Measurements from ENCODE around the gene SNX11. TPM values are rescaled to one million over a fixed set of nuclear protein-coding genes. Genes with fewer than 3 reads are reported as not detected.

Gene SNX11
- total RNA-seq, 1 experiment from 2014 or later, result 26.8 TPM

DNA sequence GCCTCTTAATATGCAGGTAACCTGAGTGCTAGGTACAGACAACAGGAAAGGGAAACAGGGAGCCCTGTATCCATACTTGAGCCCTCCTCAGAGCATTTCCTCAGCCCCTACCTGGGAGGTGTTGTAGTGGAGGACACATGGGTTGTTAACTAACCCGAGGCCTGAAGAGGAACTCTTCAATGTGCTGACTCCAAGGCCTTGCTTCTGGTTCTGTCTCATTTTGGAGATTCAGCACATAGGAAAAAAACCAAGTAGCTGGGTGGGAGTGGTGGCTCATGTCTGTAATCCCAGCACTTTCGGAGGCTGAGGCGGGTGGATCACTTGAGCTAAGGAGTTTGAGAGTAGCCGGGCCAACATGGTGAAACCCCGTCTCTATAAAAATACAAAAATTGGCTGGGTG, 24.8 kb downstream of the SNX11 start:
- H3K9me2 ChIP-seq (ENCODE audit: insufficient read depth), result no peaks in the 10 kb centered on the region
- no peaks in the 10 kb centered on the region for H3K36me3 ChIP-seq (ENCODE audit: control insufficient read depth in 1 of 2, insufficient read depth in 2 of 2, low read length in 2 of 2)
- H3K9ac ChIP-seq (ENCODE audit: low read length), result no peak overlapping the region
- DNase-seq (ENCODE audit: low read depth, low spot score) (no peak), ATAC-seq (no peak)
- BruUV-seq (replicated peaks), result no TSS peak
- H3K4me3 ChIP-seq (replicated peaks in 1 of 2; ENCODE audit: low read depth in 1 of 2, low read length in 2 of 2), result no peak overlapping the region
- ChIA-PET POLR2A (no interaction called here), CTCF (interaction anchor here (1.1 to 11.1 kb wide), 5 partner anchors 24 to 106 kb away, joined by 3 to 171 read pairs (median 11); partner anchors contain the start of gene SNX11), RAD21 (ENCODE audit: low non-redundant PET in 1 of 2, low total read pairs in 2 of 2, uncharacterized antibody in 2 of 2, unreplicated experiment in 2 of 2) (interaction anchor here in 1 of 2 experiments (1.6 to 1.7 kb wide), 2 partner anchors 107 kb away, joined by 4 to 19 read pairs; no protein-coding TSS in a partner anchor)
- no peaks in the 10 kb centered on the region for H4K20me1 ChIP-seq (ENCODE audit: insufficient read depth)
- TF ChIP-seq, protein P1, sequence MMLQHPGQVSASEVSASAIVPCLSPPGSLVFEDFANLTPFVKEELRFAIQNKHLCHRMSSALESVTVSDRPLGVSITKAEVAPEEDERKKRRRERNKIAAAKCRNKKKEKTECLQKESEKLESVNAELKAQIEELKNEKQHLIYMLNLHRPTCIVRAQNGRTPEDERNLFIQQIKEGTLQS (IDR thresholded peaks at IDR 0.05), result no peak
- TF ChIP-seq ZFX (IDR thresholded peaks at IDR 0.05) (no peak), EGR1 (IDR thresholded peaks at IDR 0.05; ENCODE audit: low read depth) (no peak), YY1 (IDR thresholded peaks at IDR 0.05; ENCODE audit: extremely low read depth, insufficient replicate concordance, low read depth, low read length) (no peak), JUND (IDR thresholded peaks at IDR 0.05) (no peak), EZH2 (IDR thresholded peaks at IDR 0.05) (no peak)
- TF ChIP-seq, protein P2, sequence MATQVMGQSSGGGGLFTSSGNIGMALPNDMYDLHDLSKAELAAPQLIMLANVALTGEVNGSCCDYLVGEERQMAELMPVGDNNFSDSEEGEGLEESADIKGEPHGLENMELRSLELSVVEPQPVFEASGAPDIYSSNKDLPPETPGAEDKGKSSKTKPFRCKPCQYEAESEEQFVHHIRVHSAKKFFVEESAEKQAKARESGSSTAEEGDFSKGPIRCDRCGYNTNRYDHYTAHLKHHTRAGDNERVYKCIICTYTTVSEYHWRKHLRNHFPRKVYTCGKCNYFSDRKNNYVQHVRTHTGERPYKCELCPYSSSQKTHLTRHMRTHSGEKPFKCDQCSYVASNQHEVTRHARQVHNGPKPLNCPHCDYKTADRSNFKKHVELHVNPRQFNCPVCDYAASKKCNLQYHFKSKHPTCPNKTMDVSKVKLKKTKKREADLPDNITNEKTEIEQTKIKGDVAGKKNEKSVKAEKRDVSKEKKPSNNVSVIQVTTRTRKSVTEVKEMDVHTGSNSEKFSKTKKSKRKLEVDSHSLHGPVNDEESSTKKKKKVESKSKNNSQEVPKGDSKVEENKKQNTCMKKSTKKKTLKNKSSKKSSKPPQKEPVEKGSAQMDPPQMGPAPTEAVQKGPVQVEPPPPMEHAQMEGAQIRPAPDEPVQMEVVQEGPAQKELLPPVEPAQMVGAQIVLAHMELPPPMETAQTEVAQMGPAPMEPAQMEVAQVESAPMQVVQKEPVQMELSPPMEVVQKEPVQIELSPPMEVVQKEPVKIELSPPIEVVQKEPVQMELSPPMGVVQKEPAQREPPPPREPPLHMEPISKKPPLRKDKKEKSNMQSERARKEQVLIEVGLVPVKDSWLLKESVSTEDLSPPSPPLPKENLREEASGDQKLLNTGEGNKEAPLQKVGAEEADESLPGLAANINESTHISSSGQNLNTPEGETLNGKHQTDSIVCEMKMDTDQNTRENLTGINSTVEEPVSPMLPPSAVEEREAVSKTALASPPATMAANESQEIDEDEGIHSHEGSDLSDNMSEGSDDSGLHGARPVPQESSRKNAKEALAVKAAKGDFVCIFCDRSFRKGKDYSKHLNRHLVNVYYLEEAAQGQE (IDR thresholded peaks at IDR 0.05; ENCODE audit: low read depth), result no peak
- TF ChIP-seq, protein P3, sequence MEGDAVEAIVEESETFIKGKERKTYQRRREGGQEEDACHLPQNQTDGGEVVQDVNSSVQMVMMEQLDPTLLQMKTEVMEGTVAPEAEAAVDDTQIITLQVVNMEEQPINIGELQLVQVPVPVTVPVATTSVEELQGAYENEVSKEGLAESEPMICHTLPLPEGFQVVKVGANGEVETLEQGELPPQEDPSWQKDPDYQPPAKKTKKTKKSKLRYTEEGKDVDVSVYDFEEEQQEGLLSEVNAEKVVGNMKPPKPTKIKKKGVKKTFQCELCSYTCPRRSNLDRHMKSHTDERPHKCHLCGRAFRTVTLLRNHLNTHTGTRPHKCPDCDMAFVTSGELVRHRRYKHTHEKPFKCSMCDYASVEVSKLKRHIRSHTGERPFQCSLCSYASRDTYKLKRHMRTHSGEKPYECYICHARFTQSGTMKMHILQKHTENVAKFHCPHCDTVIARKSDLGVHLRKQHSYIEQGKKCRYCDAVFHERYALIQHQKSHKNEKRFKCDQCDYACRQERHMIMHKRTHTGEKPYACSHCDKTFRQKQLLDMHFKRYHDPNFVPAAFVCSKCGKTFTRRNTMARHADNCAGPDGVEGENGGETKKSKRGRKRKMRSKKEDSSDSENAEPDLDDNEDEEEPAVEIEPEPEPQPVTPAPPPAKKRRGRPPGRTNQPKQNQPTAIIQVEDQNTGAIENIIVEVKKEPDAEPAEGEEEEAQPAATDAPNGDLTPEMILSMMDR (IDR thresholded peaks at IDR 0.05 in 2 of 3, conservative IDR thresholded peaks at IDR 0.05 in 1 of 3; ENCODE audit: borderline replicate concordance in 1 of 3, insufficient read depth in 1 of 3, low read depth in 2 of 3, low read length in 2 of 3), result no peak
- TF ChIP-seq, protein P4, sequence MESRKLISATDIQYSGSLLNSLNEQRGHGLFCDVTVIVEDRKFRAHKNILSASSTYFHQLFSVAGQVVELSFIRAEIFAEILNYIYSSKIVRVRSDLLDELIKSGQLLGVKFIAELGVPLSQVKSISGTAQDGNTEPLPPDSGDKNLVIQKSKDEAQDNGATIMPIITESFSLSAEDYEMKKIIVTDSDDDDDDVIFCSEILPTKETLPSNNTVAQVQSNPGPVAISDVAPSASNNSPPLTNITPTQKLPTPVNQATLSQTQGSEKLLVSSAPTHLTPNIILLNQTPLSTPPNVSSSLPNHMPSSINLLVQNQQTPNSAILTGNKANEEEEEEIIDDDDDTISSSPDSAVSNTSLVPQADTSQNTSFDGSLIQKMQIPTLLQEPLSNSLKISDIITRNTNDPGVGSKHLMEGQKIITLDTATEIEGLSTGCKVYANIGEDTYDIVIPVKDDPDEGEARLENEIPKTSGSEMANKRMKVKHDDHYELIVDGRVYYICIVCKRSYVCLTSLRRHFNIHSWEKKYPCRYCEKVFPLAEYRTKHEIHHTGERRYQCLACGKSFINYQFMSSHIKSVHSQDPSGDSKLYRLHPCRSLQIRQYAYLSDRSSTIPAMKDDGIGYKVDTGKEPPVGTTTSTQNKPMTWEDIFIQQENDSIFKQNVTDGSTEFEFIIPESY (IDR thresholded peaks at IDR 0.05; ENCODE audit: extremely low read depth, insufficient replicate concordance, low read length), result no peak
- no peak overlapping the region for H3K27ac ChIP-seq (ENCODE audit: low read depth, low read length)
- H3K79me2 ChIP-seq (ENCODE audit: insufficient read depth, low read length), result no peaks in the 10 kb centered on the region
- H3K4me1 ChIP-seq (ENCODE audit: control insufficient read depth in 1 of 2, insufficient read depth in 2 of 2, low read length in 2 of 2), result peaks cover 7 to 10% of the 10 kb centered on the region in 2 experiments
- H2AFZ ChIP-seq (ENCODE audit: low read depth, low read length, poor library complexity, severe bottlenecking), result no peak overlapping the region
- H3K9me3 ChIP-seq (ENCODE audit: control insufficient read depth in 1 of 2, insufficient read depth in 1 of 2, low read depth in 1 of 2, low read length in 2 of 2), result no peaks in the 10 kb centered on the region
- no peak overlapping the region for H3K4me2 ChIP-seq (ENCODE audit: low read length)
- H3K27me3 ChIP-seq (ENCODE audit: insufficient read depth, low read length), result no peaks in the 10 kb centered on the region
- intact Hi-C loops (cut with micrococcal nuclease), result loop anchor here (5.0 kb wide), 1 partner anchor 290 kb away; the partner anchor contains the start of gene SCRN2
